NCI-H226 (cell line): ENCODE measurements around the gene VMP1.

ENCODE experiments used
- DNase-seq: peaks from one replicate; pipeline ENCODE4 v3.0.0-alpha.2; 2015

Gene VMP1

DNA sequence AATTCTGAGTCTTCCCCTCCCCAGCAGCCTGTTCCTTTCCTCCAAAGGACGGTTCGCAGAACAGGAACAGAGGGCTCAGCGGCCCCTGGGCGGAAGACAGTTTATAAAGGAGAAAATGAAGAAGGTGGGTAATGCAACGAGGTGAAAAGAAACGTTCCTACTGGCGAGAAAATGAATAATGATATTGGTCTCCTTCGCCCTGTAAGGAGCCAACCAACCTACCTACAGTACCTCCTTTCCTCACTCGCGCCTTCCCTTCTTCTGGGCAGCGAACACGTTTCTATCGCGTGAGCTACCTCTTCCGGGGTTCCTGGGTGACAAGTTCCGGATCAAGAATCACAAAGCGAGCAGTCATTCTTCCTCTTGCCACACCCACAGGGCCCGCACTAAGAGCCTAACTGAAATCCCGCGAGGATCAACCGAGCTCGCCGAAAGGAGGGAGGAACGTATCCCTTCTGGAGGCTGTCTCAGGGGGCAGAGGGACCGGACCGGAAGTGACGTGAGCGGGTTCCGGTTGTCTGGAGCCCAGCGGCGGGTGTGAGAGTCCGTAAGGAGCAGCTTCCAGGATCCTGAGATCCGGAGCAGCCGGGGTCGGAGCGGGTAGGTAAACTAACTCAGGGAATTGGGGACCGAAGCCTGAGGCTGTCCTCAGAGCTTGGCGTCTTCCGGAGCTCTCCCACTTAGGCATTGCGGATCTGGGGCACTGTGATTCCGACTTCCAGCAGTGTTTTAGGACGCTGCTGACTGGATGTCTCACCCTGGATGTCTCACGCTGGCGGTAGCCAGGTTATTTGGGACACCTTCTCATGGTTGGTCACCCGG is at the start of gene VMP1, which contains the start of gene PTRH2:
Gene VMP1 (plus strand): TSS at position 506 of the 822 bp plus-strand sequence. CDS start 23,793 bp downstream, outside the sequence.
Gene PTRH2 (minus strand): TSS at position 282 of the 822 bp plus-strand sequence. CDS start 9,452 bp downstream, outside the sequence.
- DNase-seq: peak; percentile 94

DNA sequence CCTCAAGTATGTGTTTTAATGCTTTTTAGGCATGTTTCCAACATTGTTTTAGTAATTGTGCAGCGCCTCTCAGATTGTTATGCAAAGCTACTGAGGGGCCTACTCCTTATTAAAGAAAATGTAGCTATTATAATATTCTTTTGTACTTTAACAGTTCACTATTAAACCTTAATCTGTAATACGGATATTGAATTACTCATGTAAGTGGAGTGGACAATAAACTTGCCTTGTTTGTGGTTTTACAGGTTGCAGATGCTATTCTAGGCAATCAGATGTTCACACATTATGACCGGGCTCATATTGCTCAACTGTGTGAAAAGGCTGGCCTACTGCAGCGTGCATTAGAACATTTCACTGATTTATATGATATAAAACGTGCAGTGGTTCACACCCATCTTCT is 41.2 kb upstream of the VMP1 start:
- peak; percentile 62 for DNase-seq

DNA sequence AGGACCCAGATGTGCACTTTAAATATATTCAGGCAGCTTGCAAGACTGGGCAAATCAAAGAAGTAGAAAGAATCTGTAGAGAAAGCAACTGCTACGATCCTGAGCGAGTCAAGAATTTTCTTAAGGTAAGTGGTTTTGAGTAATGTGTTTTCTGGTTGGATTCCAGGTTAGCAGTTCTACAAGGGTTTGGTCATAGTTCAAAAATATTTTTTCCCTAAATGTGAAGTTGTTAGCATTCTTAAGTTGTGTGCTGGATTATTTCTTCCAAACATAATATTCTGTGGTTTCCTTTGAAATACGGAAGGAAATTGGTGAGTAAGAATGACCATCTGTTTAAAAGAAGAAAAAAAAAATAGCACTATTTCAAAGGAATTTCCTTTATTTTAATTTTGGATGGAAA is 38.6 kb upstream of the VMP1 start:
- peak; percentile 77 for DNase-seq

DNA sequence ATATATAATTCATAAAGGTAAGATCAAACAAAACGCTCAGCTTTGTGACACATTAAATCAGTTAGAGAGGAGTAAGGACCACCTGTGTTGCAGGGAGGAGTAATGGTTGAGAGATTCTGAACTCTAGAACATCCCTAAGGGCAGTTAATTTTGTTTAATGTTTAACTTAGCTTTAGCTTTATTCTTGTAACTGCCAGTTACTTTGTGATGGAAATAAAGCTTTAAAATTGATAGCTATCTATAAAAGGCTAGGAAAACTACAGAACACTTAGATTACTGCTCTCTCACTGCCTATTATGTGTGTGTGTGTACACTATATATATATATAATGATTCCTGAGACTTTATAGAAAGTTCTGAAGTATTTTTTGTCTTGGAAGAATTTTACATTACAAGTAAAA is 38.0 kb upstream of the VMP1 start:
- DNase-seq: no peak

DNA sequence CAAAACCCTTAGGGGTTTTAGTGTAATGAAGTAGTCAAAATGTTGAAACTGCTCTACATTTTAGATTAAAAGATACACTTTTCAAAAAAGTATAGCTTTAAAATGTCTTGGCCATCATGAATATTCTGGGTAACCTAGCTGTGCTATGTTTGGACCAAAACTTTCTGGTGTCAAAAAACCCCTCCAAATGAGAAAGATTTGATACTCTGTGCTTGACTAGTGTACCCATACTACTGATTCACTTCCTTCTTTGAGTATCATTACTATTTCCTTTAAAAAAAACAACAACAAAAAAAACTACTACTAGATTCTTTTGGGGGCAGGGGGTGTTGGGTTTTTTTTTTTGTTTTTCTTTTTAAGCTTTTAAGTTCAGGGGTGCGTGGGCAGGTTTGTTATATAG is 37.5 kb upstream of the VMP1 start:
- DNase-seq: no peak

DNA sequence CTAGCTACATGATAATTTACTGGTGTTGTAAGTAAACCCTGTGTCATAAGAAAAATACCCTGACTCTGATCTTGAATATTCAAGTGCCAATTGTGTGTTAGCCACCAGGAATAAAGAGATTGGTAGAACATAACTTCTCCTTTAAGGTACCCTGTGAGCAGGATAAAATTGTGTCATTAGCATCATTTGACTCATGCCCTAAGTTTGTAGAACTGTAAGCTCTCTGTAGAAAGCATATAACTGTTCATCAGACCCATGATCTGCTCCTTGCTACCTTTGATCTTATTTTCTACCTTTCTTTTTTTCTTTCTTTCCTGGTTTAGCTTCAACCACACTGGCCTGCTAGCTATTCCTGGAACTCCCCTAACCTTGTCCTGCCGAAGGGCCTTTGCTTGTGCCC is 36.1 kb upstream of the VMP1 start:
- DNase-seq: no peak

DNA sequence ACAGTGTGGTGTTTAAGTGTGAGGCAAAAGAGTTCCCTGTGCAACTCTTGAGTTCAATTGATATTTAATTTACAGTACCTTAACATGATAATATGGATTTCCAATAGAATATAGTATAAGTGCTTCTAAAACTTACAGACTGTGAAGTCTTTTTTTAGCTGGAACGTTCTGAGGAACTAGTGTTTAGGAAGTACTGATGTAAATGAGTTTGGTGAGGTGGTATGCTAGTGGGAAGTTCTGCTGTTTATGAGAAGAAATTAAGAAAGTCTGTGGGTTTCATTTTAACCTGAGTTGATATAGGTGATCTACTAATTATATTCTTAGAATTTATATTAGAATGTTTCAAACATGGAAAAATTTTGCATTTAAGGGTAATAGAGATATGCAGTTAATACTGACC is 32.2 kb upstream of the VMP1 start:
- no peak for DNase-seq

DNA sequence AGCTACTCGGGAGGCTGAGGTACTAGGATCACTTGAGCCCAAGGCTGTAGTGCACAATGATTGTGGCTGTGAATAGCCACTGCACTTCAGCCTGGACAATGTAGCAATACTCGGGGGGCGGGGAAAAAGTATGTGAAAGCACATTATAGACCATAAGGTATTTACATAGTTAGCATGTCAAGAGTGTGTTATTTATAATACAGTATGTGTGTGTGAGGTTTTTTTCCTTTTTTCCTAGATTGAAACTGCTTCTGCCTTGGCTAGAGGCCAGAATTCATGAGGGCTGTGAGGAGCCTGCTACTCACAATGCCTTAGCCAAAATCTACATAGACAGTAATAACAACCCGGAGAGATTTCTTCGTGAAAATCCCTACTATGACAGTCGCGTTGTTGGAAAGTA is 30.7 kb upstream of the VMP1 start:
- no peak for DNase-seq

DNA sequence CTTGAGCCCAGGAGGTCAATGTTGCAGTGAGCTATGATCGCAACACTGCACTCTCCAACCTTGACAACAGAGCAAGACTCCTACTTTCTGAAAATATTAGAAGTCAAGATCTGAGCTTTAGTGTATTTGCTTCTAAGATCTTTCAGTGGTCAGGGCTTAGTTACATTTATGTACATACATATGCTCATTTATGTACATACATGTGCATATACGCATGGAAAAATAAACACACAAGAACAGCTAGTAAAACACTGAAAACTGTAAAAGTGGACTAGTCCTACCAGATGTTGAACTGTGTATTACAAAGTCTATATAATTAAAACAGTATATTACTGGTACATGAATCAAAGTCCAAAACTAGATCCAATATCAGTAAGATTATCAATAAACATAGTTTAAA is 28.5 kb upstream of the VMP1 start:
- DNase-seq: no peak

DNA sequence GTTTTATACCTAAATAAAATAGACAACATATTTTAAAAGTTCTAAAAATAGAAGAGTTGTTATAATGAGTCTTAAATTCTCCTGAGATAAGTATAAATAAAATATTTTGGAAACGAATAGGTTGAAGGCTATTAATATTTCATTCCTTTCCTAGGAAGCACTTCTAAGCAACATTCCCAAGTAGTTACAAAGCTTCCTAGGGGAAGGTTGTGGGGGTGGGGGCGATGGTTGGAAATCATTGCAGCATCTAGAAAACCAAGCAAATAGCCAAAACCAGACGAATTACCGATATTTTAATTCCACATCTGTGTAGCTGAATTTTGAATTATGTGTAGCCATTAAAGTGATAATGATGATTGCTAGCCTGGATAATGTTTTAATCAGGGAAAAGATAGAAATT is 27.1 kb upstream of the VMP1 start:
- DNase-seq: no peak

DNA sequence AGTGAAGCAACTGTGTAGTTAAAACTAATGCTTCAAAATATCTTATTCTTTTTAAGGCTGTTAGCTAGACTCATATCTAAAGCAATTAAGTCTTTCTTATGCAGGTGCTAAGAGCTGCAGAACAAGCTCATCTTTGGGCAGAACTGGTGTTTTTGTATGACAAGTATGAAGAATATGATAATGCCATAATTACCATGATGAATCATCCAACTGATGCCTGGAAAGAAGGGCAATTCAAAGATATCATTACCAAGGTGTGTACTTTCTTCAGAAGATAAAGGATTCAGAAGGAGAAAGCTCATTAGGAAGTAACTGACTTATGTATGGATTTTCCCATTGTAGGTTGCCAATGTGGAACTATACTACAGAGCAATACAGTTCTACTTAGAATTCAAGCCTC is 24.2 kb upstream of the VMP1 start:
- no peak for DNase-seq

DNA sequence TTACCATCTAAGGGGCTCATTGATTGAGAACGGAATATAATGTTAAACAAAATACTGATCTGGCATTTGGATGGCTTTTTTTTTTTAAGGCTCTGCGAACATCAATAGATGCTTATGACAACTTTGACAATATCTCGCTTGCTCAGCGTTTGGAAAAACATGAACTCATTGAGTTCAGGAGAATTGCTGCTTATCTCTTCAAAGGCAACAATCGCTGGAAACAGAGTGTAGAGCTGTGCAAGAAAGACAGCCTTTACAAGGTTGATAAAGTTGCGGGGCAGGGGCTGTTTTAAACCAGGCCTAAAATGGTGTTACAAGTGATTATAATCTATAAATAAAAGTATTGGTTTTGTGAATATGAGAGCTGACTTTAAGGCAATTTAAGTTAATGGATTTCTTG is 22.5 kb upstream of the VMP1 start:
- DNase-seq: no peak

DNA sequence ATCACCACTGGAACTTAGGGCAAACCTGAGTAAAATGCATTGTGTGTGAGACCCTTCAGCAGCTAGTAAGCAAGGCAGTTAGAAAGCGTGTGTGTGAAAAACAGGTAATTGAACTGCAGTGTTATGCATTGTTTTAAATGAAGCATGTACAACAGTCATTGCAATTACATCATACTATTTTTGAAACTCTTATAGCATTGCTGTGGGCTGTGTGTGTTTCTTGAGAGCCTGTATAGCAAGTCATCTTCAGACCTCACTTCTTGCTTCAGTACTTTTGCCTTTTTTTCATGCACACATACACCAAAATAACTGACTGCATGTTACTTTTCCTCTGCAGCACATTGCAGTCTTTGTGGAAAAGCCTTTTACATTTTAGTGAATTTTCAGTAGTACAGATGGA is 19.4 kb upstream of the VMP1 start:
- DNase-seq: no peak

DNA sequence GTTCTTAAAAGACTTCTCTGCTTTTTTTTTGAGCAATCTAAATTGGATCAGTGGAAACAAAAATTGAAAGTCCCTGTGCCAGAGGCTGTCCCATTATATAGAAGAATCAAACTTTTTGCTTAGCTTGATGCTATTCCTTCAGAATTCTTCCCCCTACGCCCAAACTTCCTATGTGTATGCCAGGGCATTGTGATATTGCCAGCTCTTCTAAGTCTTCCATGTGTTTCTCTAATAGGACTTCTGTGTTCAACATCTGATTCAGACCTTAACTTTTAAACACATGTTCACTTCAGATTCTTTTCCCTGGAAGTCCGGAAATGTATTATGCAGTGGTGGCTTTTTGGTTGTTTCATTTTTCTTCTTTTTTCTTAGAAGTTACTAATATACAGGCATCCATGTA is 19.0 kb upstream of the VMP1 start:
- no peak for DNase-seq

DNA sequence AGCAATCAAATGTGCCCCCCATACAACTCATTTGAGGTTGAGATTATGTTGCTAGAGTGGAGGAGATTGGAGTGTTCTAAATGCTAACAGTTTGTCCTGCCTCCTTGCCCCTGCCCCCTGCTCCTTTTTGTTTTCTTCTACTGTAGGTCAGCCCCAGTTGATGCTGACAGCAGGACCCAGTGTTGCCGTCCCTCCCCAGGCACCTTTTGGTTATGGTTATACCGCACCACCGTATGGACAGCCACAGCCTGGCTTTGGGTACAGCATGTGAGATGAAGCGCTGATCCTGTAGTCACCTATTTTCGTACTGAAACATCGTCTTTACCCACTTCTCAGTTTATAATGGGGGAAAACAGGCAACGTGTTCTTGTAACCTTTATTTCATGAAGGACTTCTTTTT is 13.9 kb upstream of the VMP1 start:
- no peak for DNase-seq

DNA sequence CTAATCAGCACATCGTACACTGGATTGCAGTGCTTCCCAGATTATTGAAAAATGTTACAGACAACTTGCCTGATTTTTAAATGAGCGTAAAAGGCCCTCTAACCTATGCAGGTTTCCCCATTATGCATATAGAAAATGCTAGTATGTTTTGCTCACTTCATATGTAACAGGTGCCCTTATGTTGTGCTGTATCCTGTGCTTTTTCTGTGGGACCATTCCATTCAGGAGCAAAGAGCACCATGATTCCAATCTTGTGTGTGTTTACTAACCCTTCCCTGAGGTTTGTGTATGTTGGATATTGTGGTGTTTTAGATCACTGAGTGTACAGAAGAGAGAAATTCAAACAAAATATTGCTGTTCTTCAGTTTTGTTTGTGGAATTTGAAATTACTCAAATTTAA is 13.1 kb upstream of the VMP1 start:
- DNase-seq: no peak

DNA sequence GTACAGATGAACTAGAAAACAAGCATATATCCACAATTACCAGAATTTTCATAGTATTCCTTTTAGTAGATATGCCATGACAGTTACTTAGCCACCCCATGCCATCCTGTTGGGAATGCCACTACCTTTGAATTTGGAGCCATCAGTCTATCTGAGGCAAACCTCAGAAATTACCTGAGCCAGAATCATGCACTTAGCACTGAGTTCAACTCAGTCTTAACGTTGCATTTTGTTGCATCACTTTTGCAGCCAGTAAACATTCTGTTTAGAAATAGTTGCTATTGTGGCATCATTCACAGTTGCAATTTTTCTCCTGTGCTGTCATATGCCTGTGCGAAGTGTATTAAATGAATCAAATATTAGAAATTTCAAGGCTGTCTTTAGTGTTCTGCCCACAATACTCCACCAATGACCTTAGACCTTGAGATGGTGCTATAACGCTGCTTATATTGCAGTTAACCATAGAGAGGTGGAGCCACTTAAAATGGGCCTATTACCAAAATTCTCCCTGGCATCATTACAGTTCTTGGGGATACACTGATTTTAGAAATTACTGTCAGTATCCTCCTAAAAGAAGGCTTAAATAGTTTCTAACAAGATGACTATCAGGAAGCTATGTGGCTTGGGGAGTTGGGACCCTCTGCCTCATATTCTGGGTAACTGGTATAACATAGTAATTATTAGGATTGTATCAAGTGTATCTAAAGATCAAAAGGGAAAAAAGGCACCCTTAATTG is 11.3 kb upstream of the VMP1 start:
- no peak for DNase-seq

DNA sequence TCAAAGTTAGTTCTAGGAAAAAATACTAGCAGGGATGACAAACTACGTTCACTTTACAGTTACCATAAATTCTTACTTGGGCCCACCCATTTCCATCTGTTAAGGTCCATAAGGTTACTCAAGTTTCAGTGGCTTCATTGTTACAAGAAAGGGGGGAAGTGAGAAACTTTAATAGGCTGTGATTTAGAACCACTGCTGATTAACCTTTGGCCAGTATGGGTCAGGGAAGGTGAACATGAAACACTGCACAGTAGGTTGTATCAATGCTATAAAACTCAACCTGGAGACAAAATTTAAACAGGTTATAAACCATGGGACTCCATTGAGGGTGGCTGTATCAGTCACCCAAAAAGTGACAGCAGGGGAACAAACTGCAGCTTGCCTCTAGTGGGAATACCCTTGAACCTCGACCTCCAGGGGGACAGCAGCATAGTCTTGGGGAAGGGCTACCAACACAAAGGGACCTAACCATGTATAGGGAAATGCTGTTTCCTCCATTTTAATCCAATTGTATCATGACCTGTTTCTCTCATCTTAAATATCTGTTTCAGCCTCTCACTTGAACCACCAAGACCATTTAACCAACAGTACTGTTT is 10.7 kb upstream of the VMP1 start:
- no peak for DNase-seq

DNA sequence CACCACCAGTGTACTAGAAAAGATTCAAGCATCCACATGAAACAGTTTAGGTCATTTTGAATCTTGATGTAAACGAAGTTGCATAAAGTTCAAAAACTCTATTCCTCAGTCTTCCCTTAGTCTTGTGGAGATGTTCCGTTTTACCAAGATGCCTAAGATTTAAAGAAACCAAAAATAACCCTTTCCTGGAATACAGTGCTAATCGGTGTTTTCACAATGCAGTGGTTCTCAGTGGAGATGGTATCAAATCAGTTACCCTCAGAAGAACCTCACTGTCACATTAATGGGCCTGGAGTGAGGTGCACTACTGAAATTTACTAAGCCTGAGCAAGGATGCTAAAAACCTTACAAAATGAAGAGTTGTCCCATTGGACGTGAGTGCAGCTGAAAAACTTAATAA is 9.3 kb upstream of the VMP1 start:
- DNase-seq: no peak

DNA sequence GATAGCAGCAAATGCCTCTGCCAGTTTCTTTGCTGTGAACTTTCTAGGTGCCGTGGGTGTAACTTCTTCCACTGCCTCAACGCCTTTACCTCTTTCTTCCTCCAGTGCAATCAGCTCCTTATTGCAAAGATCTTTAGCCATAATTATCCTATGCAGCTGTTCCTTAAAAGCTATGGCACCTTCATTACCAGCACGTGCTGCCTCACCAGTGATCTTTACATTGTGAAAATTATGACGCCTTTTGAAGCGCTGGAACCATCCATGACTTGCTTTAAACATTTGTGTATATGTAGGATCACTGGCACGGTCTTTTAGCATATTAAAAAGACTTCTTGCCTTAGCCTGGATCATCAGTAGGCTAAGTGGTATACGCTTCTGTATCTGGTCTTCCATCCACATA is 8.2 kb upstream of the VMP1 start:
- no peak for DNase-seq

DNA sequence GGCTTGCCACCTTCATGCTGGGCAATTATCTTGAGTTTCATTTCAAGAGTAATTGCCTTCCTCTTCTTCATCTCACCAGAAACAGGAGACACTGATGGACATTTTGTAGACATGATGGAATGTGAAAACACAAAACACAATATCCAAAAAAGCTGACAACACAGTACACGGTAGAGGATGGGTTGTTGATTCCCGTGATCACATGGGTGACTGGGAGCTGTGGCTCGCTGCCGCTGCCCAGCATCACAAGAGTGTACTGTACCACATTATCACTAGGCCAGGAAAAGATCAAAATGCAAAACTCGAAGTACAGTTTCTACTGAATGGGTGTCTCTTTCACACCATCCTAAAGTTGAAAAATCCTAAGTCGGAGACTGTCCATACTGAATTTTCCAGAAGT is 7.7 kb upstream of the VMP1 start:
- DNase-seq: no peak

DNA sequence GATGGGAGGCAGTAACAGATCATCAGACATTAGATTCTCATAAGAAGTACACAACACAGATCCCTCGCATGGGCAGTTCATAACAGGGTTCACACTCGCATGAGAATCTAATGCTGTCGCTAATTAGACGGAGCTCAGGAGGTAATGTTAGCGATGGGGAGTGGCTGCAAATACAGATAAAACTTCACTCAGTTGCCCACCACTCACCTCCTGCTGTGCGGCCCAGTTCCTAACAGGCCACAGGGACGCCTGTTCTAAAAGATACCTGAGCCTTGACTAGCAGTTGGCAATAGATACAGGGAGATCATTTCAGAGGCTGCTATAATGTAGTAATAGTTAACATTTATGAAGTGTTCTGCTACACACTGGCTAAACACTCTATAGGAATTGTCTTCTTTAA is 5.2 kb upstream of the VMP1 start:
- DNase-seq: no peak

DNA sequence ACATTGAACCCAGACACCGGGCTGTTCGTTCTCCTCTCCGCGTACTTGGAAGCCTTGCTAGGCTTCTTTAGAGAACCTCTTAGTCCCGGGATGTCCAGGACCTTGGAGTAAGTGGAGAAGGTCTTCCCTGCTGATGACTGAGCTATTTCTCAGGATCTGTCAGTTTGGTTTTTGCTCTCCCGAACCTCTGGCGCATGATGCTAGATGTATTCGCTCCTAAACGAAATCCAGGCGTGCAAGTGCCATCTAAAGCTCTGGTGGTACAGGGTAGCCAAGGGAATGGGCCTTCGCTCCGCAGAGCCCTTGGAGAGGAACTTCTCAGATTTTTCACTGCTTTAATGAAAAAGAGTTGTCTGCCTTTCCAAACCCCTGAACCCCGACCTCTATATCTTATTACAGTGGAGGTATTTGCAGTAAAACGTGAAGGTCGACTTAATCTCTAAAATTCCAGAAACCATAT is 547 bp downstream of the VMP1 start:
- no peak for DNase-seq

DNA sequence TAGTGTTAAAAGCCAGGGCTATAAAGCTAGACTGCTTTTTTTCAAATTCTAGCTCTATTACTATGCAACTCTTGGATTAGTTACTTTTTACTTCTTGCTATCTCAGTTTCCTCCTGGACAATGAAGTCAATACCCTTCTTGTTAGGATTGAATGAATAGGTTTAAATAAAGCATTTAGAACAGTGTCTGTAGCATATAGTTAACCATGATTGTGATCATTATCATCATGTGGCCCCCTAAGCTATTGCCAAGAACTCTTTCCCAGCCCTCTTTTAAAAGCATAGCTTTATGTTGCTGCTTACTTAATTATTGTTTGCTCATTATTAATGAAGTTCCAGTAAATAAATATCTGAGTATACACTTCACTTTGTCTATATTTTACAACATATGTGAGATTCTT is 4.5 kb downstream of the VMP1 start:
- DNase-seq: no peak
